ENCODE results near the gene PIPOX. TPM values are rescaled to one million over a fixed set of nuclear protein-coding genes. Genes with fewer than 3 reads are reported as not detected.

Gene PIPOX
- total and polyA plus RNA-seq, 8 donors, result 1.1 to 3.3 (median 2.2) TPM

- no peak for DNase-seq
- H3K9me3 ChIP-seq, result no peaks in the 10 kb centered on the region
- H3K36me3 ChIP-seq, result no peaks in the 10 kb centered on the region
- H3K4me1 ChIP-seq, result peaks cover 0 to 3% of the 10 kb centered on the region in 2 donors
- no peak overlapping the region for H3K27ac ChIP-seq
- intact Hi-C loops (cut with DNase I), result no loop called here
- no peaks in the 10 kb centered on the region for H3K27me3 ChIP-seq
- no peak overlapping the region for H3K4me3 ChIP-seq
- TF ChIP-seq CTCF (IDR thresholded peaks at IDR 0.05), result no peak
- ATAC-seq, result no peak
Measured at GRCh38 chr17:29066606-29067005, 23.7 kb downstream of the PIPOX start.

- H3K27ac ChIP-seq, result no peak overlapping the region
- intact Hi-C loops (cut with DNase I), result no loop called here
Measured at GRCh38 chr17:29068818-29069217, 25.9 kb downstream of the PIPOX start.

GRCh38 chr17:29069526-29070041 lies 26.6 kb downstream of the PIPOX start:
- Histone ChIP-seq H3K27me3 (no peaks in the 10 kb centered on the region), H3K27ac (no peak overlapping the region), H3K36me3 (peaks cover 0 to 7% of the 10 kb centered on the region in 2 donors), H3K9me3 (no peaks in the 10 kb centered on the region), H3K4me3 (no peak overlapping the region), H3K4me1 (peaks cover 0 to 3% of the 10 kb centered on the region in 2 donors)
- intact Hi-C loops (cut with DNase I), result no loop called here
- peak in 2 of 4 donors; percentile 9 to 19 for DNase-seq
- no peak for TF ChIP-seq CTCF (IDR thresholded peaks at IDR 0.05)
- peak; percentile 55 for ATAC-seq

More at GRCh38 chr17:29068818-29069217, 25.9 kb downstream of the PIPOX start:
- Histone ChIP-seq H3K9me3 (no peaks in the 10 kb centered on the region), H3K4me3 (no peak overlapping the region), H3K4me1 (peaks cover 0 to 3% of the 10 kb centered on the region in 2 donors), H3K27me3 (no peaks in the 10 kb centered on the region), H3K36me3 (no peaks in the 10 kb centered on the region)
- no peak for ATAC-seq
- TF ChIP-seq CTCF (IDR thresholded peaks at IDR 0.05), result no peak
- no peak for DNase-seq

GRCh38 chr17:29070308-29070707 lies 27.4 kb downstream of the PIPOX start:
- no peak for TF ChIP-seq CTCF (IDR thresholded peaks at IDR 0.05)
- no peak overlapping the region for H3K27ac ChIP-seq
- intact Hi-C loops (cut with DNase I), result no loop called here
- H3K9me3 ChIP-seq, result no peaks in the 10 kb centered on the region
- ATAC-seq, result no peak
- no peak overlapping the region for H3K4me3 ChIP-seq
- DNase-seq, result no peak
- no peaks in the 10 kb centered on the region for H3K27me3 ChIP-seq
- peaks cover 0 to 3% of the 10 kb centered on the region in 2 donors for H3K4me1 ChIP-seq
- H3K36me3 ChIP-seq, result peaks cover 0 to 8% of the 10 kb centered on the region in 2 donors

- no peaks in the 10 kb centered on the region for H3K9me3 ChIP-seq
- no peak for TF ChIP-seq CTCF (IDR thresholded peaks at IDR 0.05)
- no peak overlapping the region for H3K4me3 ChIP-seq
- ATAC-seq (no peak), DNase-seq (no peak)
- H3K27me3 ChIP-seq, result no peaks in the 10 kb centered on the region
- no peak overlapping the region for H3K27ac ChIP-seq
- peaks cover 0 to 8% of the 10 kb centered on the region in 2 donors for H3K36me3 ChIP-seq
- intact Hi-C loops (cut with DNase I), result no loop called here
- peaks cover 0 to 3% of the 10 kb centered on the region in 2 donors for H3K4me1 ChIP-seq
Measured at GRCh38 chr17:29070781-29071180, 27.8 kb downstream of the PIPOX start.

Measured in left lung (tissue), 10 donors.